Stimulated activated CD8-positive, alpha-beta memory T cell treated with anti-CD3 and anti-CD28 coated beads, Interleukin-12 subunit alpha, Interleukin-12 subunit beta, amount 100 ng/mL, for 24 hours (primary cell): ENCODE measurements around the gene FOXL2NB.
"Not testable (repeated sequence)": the region's sequence is repeated elsewhere in the genome, so short reads cannot be mapped to it uniquely, and the experiment has no call there.

ENCODE experiments used
- DNase-seq: peaks from one replicate; pipeline ENCODE4 v3.0.0-alpha.2; 2020; ENCODE audit errors: extremely low read depth

The FOXL2NB gene

GRCh38 chr3:138946663-138947494 lies at the start of gene FOXL2NB, which contains the start of gene FOXL2:
TSS of gene FOXL2NB (plus strand) at chr3:138947217. CDS start at chr3:138947365, 148 bp downstream.
TSS of gene FOXL2 (minus strand) at chr3:138947137. CDS start at chr3:138946722, 415 bp downstream.
- no peak for DNase-seq

- DNase-seq, result no peak
Observed at GRCh38 chr3:138898301-138898700, 48.7 kb upstream of the FOXL2NB start.

GRCh38 chr3:138898708-138899107 lies 48.3 kb upstream of the FOXL2NB start:
- DNase-seq, result no peak

GRCh38 chr3:138899351-138899991 lies 47.5 kb upstream of the FOXL2NB start:
- no peak for DNase-seq

- no peak for DNase-seq
Observed at GRCh38 chr3:138901567-138901966, 45.5 kb upstream of the FOXL2NB start.

- no peak for DNase-seq
Observed at GRCh38 chr3:138902171-138902570, 44.8 kb upstream of the FOXL2NB start.

- DNase-seq, result no peak
Observed at GRCh38 chr3:138907539-138907938, 39.5 kb upstream of the FOXL2NB start.

GRCh38 chr3:138908846-138909245 lies 38.2 kb upstream of the FOXL2NB start:
- DNase-seq, result no peak

GRCh38 chr3:138909904-138910303 lies 37.1 kb upstream of the FOXL2NB start:
- no peak for DNase-seq

GRCh38 chr3:138911621-138912020 lies 35.4 kb upstream of the FOXL2NB start:
- no peak for DNase-seq

- DNase-seq, result no peak
Observed at GRCh38 chr3:138912237-138912636, 34.8 kb upstream of the FOXL2NB start.

- DNase-seq, result no peak
Observed at GRCh38 chr3:138913766-138914165, 33.3 kb upstream of the FOXL2NB start.

- no peak for DNase-seq
Observed at GRCh38 chr3:138914870-138915502, 32.0 kb upstream of the FOXL2NB start.

- peak; percentile 53 for DNase-seq
Observed at GRCh38 chr3:138915503-138916498, 31.2 kb upstream of the FOXL2NB start.

- DNase-seq, result no peak
Observed at GRCh38 chr3:138916824-138917223, 30.2 kb upstream of the FOXL2NB start.

GRCh38 chr3:138919325-138919724 lies 27.7 kb upstream of the FOXL2NB start:
- no peak for DNase-seq

GRCh38 chr3:138921316-138922292 lies 25.4 kb upstream of the FOXL2NB start:
- DNase-seq, result no peak

- not testable (repeated sequence) for DNase-seq
Observed at GRCh38 chr3:138922400-138922799, 24.6 kb upstream of the FOXL2NB start.

- peak; percentile 64 for DNase-seq
Observed at GRCh38 chr3:138923531-138923994, 23.5 kb upstream of the FOXL2NB start.
